HG02759 (cell line): ENCODE results near the gene MYO7B.
A peak's percentile ranks its signal among the peaks of the same experiment; 100 is the strongest.

Experiments
- ATAC-seq: cut with Tn5 transposase; IDR thresholded peaks from one replicate; pipeline ENCODE4 v1.9.1; 2021; ENCODE audit warnings: mild to moderate bottlenecking, moderate library complexity; ENCODE audit not compliant: unreplicated experiment

MYO7B gene

DNA sequence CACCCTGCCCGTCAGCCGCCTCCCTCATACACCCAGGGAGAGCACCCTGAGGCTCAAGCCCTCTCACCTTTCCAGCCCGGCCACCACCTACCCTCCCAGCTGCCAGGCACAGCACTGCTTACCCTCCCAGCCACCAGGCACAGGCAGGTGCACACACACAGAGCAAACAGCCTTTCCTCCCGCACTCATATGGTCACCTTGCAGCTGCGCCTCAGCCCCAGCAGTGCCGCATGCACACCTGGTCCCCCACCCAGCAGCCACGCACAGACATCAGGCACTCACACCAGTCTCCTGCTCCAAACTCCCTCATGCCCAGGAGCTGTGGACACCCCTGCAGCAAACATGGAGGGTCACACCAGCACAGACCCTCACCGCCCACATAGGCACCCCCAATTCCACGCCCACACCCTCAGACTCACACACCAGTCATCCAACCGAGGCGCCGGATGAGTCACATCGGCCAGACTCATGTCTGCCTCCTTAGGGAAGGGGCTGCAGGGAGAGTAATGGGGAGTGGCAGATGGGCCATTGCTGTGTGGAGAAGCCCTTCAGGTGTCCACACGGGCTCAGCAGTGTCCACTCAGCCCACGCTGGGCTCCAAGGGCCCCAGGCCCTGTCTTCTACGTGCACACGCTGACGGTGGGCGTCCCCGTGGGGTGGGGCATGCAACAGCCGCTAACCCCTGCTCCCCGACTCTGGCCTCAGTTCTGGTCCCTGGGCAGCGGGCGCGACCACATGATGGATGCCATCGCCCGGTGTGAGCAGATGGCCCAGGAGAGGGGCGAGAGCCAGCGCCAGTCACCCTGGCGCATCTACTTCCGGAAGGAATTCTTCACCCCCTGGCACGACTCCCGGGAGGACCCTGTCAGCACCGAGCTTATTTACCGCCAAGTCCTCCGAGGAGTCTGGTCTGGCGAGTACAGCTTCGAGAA, 88.2 kb downstream of the MYO7B start:
- ATAC-seq: no peak

DNA sequence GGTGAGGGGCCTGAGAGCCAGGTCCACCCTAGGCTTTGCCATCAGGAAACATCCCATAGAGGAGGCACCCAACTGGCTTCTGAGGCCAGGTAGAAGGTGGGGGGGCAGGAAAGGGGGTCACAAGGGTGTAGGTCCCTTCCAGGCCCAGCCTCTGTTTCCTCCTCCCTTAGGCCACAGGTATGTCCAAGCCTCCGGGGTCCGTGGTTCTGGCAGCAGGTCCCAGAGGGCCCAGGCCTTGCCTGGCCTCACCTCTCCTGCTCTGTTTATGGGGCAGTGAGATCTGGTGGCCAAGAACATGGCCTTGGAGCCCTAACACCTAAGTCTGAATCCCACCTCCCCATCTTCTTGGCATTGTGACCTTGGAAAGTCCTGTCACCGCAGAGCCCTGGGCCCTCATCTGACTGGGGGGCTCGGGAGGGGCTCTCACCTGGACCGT, 88.9 kb downstream of the MYO7B start:
- ATAC-seq: no peak

DNA sequence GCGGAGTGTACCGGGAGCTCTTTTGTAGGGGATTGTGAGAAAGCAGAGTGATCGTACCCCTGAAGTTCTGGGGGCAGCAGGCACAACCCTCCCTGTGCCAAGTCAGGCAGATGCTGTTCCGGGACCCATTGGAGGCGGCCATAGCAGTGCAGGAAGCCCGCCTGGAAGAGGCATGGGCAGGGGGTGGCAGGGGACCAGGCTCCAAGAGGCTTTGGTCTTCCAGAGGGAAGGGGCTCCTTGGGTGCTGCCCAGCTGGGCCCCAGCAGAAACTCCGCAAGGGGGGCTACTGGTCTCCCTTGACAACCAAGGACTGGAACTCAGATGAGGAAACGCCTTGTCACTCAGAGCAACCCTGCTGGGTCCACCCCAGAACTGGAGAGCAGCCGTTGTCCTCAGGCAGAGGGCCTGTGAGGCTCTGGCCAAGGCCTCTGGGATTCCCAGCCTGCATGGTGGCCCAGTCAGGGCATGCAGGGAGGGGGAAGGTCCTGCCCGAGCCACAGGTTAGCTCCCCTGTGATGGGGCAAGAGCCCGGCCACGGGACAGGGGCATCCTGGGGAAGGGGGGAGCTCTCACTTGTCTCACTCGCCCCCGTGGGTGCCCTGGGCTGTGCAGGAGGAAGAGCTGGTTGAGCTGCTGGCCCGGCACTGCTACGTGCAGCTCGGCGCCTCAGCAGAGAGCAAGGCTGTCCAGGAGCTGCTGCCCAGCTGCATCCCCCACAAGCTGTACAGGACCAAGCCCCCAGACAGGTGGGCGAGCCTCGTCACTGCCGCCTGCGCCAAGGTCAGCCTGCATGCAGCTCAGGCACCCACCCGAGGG, 89.5 kb downstream of the MYO7B start:
- no peak for ATAC-seq

DNA sequence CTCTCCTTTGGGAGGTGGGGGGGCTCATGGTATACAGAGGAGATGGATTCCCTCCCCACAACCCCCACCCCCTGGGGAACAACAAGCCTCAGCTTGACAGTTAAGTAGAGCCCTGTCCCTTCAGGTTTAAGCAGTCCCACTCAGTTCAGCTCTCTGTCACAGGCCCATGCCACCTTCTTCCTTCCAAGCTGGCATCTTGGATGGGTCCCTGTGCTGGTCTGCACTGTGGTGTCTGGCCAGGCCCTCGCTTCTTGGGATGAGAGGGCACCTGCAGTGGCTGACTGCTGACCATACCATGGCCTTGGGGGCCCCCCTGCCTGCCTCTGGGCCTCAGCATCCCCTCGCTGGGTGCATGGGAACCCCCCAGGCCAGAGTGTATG, 90.1 kb downstream of the MYO7B start:
- ATAC-seq: no peak

DNA sequence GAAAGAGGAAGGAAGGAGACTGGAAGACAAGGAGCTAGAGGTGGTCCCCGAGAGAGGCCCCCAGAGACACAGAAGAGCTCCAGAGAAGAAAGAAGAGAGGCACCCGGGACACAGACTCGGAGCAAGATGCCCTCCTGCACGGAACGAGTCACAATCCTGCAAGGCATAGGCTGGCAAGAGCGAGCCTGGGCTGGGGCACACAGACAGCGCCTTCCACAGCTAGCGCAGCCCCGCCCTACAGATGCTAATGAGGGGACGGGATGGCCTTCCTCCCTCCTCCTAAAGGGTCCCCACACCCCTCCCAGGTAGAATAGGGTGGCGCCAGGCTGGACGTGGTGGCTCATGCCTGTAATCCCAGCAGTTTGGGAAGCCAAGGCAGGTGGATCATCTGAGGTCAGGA, 90.7 kb downstream of the MYO7B start:
- no peak for ATAC-seq

DNA sequence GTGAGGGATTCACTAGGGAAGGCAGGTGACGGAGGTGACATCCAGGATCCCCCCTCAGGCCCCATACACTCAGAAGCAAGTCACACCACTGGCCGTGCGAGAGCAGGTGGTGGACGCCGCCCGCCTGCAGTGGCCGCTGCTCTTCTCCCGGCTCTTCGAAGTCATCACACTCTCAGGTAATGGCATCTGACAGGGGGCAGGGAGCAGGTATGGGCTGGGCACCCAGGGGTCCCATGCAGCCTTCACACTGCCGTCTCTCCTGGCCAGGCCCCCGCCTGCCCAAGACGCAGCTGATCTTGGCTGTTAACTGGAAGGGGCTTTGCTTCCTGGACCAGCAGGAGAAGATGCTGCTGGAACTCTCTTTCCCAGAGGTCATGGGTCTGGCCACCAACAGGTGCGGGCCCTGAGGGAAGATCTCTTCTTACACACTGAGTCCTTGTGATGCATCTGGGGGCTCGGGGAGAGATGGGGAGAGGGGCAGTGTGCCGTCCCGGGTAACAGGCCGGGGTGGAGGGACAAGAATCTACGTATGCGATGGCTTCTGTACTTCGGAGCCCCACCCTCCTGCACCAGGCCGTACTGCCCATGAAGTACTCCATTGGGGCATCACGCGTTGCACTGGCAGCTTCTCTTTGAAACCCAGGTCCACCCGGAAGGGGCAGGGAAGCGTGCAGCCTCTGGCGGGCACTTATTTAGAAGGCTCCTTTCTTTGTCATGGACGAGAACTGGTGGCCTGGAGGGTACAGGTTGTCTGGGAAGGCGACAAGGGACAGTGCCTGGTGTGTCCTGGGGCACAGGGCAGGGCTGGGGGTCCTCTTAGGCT, 91.6 kb downstream of the MYO7B start:
- no peak for ATAC-seq

DNA sequence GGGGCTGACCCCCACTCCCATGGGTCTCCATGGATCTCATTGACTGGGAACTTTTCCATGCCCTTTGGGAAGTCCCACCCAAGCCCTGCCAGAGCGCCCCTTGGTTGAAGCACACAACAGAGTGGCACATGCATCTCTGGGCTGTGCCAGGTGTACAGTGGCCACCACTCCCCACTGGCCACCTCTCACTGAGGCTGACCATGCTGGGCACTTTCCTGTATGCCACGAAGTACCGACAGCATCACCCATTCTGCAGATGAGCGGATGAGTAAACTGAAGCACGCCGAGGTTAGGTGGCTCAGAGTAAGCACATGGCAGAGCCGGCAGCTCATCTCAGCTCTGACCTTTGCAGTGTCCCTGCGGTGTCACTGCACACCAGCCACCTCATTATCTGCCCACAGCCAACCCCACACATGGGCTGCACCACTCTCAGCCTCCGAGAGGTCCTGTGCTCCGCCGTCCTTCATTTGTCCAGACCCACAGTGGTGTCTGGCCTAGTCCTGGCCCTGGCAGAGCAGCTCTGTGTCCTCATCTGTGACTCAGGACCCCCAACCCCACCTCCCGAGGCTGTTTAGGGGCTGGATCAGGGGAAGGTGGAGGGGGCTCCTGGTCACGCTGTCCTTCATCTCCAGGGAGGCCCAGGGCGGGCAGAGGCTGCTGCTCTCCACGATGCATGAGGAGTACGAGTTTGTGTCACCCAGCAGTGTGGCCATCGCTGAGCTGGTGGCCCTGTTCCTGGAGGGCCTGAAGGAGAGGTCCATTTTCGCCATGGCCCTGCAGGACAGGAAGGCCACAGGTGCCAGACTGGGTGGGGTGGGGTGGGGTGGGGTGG, 92.5 kb downstream of the MYO7B start:
- ATAC-seq: no peak

DNA sequence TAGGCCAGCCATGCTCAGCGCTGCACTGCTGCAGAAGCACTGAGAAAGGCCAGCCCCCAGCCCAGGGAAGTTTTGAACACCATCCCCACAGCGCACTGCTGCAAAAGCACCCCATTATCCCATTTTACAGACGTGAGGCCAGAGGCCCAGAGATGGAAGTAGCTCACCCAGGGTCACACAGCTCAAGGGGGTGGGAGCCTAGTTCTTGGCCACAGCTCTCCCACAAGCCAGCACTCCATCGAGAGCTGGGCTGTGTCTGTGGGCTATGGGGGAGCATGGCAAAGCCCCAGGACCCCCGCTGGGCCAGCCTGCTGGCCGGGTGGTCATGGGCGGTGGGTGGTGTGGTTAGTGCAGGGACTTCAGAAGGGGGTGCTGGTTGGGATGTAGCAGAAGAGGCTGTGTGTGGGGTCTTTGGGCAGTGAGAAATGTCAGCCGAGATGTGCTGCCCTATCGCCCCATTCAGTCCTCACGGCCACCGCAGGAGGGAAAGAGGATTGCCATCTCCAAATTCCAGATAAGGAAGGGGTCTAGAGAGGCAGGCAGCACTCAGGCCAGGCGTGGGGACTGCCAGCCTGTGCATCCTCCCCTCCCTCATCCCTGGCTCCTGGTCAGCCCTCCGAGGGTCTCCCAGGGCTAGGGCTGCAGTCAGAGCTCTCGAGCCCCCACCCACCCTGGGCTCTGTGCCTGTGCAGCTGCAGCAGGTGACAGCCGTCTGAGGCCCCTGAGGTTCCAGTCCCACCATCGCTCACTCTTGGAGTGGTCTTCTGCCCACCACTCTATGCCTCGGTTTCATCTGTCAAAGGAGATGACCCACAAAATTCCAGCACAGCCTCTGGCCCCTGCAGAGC, 93.5 kb downstream of the MYO7B start:
- no peak for ATAC-seq

DNA sequence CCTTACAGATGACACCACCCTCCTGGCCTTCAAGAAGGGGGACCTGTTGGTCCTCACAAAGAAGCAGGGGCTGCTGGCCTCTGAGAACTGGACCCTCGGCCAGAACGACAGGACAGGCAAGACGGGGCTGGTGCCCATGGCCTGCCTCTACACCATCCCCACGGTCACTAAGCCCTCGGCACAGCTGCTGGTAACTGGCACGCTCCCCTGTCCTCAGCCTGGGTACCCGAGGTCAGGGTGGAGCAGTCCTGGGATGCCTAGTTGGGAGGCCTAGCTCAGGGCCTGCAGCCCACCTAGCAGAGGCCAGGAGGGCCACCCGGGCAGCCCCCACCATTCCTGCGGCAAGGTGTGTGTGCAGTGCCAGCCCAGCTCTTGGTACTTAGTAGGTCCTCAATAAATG, 94.2 kb downstream of the MYO7B start:
- ATAC-seq: no peak

DNA sequence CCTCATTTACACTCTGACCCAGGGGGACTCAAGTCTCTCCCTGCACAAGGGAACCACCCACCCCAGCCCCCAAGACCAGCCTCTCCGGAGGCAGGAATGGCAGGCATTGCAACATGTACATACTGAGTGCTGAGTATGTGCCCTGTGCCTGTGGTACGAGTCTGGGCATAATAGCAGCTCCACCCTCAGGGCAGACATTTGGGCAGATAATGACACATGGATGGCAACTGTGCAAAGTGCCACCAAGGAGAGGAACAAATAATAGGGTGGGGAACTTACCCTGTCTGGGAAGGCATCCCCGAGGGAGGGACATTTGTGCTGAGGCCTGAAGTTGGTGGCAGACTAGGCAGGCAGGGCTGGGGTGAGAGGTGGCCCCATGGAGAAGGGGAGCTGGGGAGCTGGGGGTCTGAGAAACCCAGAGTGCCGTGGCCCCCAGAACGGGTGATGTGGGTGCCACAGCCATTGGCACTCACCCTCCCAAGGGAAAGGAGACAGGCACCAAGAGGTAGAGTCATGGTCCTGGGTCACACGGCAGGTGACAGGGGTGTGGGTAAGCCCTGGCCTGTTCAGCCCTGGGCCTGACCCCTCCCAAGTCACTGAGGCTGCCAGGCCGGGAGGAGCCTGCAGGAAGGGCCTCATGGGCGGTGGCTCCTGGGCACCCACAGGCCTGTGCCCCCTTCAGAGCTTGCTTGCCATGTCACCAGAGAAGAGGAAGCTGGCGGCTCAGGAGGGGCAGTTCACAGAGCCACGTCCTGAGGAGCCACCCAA, 94.8 kb downstream of the MYO7B start:
- ATAC-seq: no peak

DNA sequence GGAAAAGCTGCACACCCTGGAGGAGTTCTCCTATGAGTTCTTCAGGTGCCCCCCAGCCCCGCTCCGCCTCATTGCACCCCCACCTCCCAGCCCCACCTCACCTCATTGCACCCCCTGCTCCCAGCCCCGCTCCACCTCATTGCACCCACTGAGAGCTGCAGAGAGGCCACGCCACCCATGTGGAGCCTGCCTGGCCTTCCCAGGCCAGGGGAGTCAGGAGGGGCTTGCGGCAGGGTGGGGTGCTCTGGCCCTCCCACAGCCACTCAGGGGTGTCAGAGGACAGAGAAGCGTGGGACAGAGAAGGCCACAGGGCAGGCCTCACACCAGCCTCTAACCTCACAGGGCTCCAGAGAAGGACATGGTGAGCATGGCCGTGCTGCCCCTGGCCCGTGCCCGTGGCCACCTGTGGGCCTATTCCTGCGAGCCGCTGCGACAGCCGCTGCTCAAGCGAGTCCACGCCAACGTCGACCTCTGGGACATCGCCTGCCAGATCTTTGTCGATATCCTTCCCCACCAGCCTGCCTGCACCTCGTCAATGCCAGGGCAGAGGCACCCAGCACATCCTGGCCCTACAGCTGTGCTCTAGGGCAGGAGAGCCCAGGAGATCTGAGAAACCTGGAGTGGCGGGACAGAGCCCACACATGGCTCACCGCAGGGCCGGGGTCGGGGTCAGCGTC, 95.5 kb downstream of the MYO7B start:
- no peak for ATAC-seq

DNA sequence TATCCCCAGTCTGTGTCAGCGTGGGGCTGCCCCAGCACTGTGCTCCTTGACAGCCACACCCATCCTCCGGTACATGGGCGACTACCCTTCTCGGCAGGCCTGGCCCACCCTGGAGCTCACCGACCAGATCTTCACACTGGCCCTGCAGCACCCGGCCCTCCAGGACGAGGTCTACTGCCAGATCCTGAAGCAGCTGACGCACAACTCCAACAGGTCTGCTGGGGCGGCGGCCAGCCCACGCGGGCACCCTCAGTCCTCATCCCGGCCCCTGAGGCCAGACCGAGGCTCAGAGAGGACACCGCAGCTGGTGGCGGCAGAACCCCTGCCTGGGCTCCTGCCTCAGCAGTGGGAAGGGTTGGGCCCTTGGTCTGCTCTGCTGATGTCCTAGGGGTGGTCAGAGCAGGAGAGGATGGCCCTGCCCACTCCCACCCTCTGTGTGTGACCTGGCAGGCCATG, 96.1 kb downstream of the MYO7B start:
- no peak for ATAC-seq

DNA sequence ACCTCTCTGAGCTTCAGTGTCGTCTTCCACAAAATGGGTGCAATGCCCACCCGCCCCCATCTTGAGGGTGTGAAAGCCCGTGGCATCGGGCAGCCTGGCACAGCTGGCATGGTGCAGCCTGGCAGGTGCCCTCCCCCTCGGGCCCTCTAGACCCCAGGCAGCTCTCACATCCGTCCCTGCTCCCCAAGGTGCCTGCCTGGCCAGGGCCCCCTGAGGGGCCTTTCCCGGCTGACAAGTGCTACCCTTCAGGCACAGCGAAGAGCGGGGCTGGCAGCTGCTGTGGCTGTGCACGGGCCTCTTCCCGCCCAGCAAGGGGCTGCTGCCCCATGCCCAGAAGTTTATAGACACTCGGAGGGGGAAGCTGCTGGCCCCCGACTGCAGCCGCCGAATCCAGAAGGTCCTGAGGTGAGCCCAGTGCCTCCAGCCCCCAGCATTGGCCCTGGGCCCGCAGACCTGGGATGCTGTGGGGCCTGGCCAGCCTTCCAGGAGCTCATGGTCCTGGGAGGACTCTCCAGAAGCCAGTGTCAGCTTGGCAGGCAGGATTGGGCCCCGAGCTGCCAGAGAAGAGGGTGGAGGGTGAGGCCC, 96.6 kb downstream of the MYO7B start:
- no peak for ATAC-seq

DNA sequence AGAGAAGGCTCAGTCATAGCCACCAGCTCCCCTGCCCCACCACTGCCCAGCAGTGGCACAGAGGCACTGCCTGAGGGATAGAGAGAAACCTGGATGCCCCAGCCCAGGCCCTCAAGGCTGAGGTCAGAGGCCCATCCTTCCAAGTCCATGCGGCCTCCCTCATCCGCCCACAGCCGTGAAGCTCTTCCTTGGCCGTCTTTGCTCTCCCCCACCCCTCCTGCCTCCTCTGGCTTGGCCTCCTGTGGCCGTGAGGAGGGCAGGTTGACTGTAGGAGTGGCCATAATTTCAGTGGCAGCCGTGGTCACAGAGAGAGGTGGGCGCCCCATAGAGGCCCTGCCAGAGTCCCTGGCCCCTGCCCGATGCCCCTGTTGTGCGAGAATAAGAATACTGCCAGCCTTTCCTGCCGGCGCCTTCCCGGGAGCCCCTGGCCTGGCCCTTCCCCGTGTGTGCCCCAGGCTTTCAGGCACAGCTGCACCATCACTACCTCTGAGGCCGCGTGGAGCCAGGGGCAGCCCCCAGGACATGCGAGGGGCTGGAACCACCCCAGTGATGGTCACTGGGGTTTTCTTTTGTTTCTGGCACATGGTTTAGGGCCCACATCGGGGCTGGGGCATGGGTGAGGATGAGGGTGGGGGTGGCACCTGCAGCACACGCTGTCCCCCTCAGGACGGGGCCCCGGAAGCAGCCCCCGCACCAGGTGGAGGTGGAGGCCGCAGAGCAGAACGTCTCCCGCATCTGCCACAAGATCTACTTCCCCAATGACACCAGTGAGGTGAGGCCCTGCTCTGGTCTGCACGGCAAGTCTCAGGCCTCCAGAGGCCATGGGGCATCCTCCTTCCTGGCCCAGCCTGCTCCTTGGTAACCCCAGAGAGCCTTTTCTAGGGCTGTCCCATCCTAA, 97.4 kb downstream of the MYO7B start:
- peak; percentile 64 for ATAC-seq

DNA sequence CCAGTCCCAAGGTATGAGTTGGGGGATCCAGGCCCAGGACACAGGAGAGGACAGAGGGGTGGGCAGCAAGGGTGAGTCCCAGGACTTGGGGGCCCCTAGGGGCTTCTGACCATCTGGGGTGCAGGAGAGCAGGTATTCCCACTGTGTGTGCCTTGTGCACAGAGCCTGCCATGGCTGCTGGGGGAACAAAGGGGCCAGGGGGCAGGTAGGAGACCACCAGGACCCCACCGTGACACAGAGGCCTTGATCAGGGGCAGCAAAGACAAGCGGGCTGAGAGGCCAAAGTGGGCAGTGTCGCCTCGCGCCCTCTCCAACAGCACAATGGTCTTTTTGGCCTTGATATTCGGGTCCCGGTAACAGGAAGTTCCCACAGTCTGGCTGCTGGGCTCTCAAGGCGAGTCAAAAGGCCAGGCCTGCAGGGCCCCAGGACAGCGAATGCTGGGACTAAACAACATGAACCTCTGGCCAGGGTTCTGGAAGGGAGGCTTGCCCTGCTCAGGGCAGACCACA, 98.1 kb downstream of the MYO7B start:
- ATAC-seq: no peak

DNA sequence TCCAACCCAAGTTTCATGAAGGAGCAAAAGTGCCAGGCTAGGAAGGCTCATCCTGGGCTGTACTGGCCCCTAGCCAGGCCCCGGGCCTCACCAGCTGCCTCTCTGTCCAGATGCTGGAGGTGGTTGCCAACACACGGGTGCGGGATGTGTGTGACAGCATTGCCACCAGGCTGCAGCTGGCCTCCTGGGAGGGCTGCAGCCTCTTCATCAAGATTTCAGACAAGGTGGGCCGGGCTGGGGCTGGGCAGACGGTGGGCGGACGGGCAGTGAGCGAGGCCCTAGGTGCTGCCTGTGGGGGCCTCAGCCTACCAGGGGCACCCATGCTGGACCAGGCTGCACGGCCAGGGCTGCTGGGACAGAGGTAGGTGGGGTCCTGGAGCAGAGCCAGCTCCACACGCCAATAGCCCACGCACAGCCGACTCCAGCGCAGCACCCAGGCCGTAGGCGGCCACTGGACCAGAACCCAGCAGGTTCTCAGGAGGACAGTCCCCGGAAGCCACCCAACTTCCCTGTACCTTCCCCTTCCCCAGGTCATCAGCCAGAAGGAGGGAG, 98.7 kb downstream of the MYO7B start:
- ATAC-seq: no peak
